ENCODE results near the gene PSMB9. TPM values are rescaled to one million over a fixed set of nuclear protein-coding genes. Genes with fewer than 3 reads are reported as not detected.

The PSMB9 gene
- total and polyA plus RNA-seq, 2 experiments from 2014 or later: 5.1 to 12.3 TPM

GRCh38 chr6:32862725-32863124, 8.7 kb downstream of the PSMB9 start:
- 91 to 93% methylated on average over 3 of the region's 3 CpGs for WGBS, 2 experiments (ENCODE audit: low coverage in 1 of 2, low lambda C conversion rate in 2 of 2, missing lambda C conversion rate in 2 of 2)

GRCh38 chr6:32865724-32866443, 11.9 kb downstream of the PSMB9 start:
- in situ Hi-C loops (cut with MboI): no loop called here
- no peaks in the 10 kb centered on the region for H3K9me3 ChIP-seq (ENCODE audit: low read depth)
- no peak overlapping the region for H3K4me3 ChIP-seq
- H3K4me2 ChIP-seq (ENCODE audit: unreplicated experiment): no peak overlapping the region
- 0 out of 2 replicates have a peak, but pooled peaks cover 3% of the 10 kb centered on the region for H3K27me3 ChIP-seq (replicated peaks; ENCODE audit: insufficient read depth)
- H3K36me3 ChIP-seq (ENCODE audit: low read depth): no peaks in the 10 kb centered on the region
- H3K79me2 ChIP-seq (ENCODE audit: insufficient read depth): no peaks in the 10 kb centered on the region
- H3K27ac ChIP-seq: no peak overlapping the region
- H3K9ac ChIP-seq: no peak overlapping the region
- no peak for TF ChIP-seq EZH2 (IDR thresholded peaks at IDR 0.05; ENCODE audit: insufficient read depth, poor library complexity, severe bottlenecking)
- no peak for TF ChIP-seq EZH2phosphoT487 (IDR thresholded peaks at IDR 0.05; ENCODE audit: insufficient read depth, low read depth)
- H3F3A ChIP-seq (ENCODE audit: insufficient read depth): no peaks in the 10 kb centered on the region
- WGBS, 2 experiments (ENCODE audit: low coverage in 1 of 2, low lambda C conversion rate in 2 of 2, missing lambda C conversion rate in 2 of 2): 59 to 61% methylated on average over 10 of the region's 10 CpGs
- no peaks in the 10 kb centered on the region for H3K4me1 ChIP-seq (ENCODE audit: insufficient read depth)
- no peak overlapping the region for H2AFZ ChIP-seq
- no peaks in the 10 kb centered on the region for H3K9me2 ChIP-seq (ENCODE audit: insufficient read depth)
- DNase-seq: no peak
- no peaks in the 10 kb centered on the region for H4K20me1 ChIP-seq (ENCODE audit: insufficient read depth)

More at GRCh38 chr6:32862725-32863124, 8.7 kb downstream of the PSMB9 start:
- no peaks in the 10 kb centered on the region for H3K27me3 ChIP-seq (replicated peaks; ENCODE audit: insufficient read depth)
- in situ Hi-C loops (cut with MboI): no loop called here
- no peaks in the 10 kb centered on the region for H3K9me2 ChIP-seq (ENCODE audit: insufficient read depth)
- no peaks in the 10 kb centered on the region for H3K9me3 ChIP-seq (ENCODE audit: low read depth)
- H3K4me3 ChIP-seq: no peak overlapping the region
- H2AFZ ChIP-seq: no peak overlapping the region
- no peaks in the 10 kb centered on the region for H4K20me1 ChIP-seq (ENCODE audit: insufficient read depth)
- H3K79me2 ChIP-seq (ENCODE audit: insufficient read depth): no peaks in the 10 kb centered on the region
- no peak overlapping the region for H3K27ac ChIP-seq
- H3K36me3 ChIP-seq (ENCODE audit: low read depth): no peaks in the 10 kb centered on the region
- H3K9ac ChIP-seq: no peak overlapping the region
- H3F3A ChIP-seq (ENCODE audit: insufficient read depth): no peaks in the 10 kb centered on the region
- no peak for TF ChIP-seq EZH2phosphoT487 (IDR thresholded peaks at IDR 0.05; ENCODE audit: insufficient read depth, low read depth)
- no peak for TF ChIP-seq EZH2 (IDR thresholded peaks at IDR 0.05; ENCODE audit: insufficient read depth, poor library complexity, severe bottlenecking)
- no peak for DNase-seq
- H3K4me2 ChIP-seq (ENCODE audit: unreplicated experiment): no peak overlapping the region
- no peaks in the 10 kb centered on the region for H3K4me1 ChIP-seq (ENCODE audit: insufficient read depth)

GRCh38 chr6:32867022-32867477, 13.1 kb downstream of the PSMB9 start:
- Histone ChIP-seq H3K4me2 (ENCODE audit: unreplicated experiment) (no peak overlapping the region), H2AFZ (no peak overlapping the region), H3K79me2 (ENCODE audit: insufficient read depth) (no peaks in the 10 kb centered on the region), H3F3A (ENCODE audit: insufficient read depth) (no peaks in the 10 kb centered on the region), H3K27ac (no peak overlapping the region), H3K27me3 (replicated peaks; ENCODE audit: insufficient read depth) (0 out of 2 replicates have a peak, but pooled peaks cover 8% of the 10 kb centered on the region), H3K9me2 (ENCODE audit: insufficient read depth) (no peaks in the 10 kb centered on the region), H3K9me3 (ENCODE audit: low read depth) (no peaks in the 10 kb centered on the region), H3K4me1 (ENCODE audit: insufficient read depth) (no peaks in the 10 kb centered on the region), H3K9ac (no peak overlapping the region), H3K4me3 (no peak overlapping the region), H4K20me1 (ENCODE audit: insufficient read depth) (no peaks in the 10 kb centered on the region), H3K36me3 (ENCODE audit: low read depth) (no peaks in the 10 kb centered on the region)
- 35 to 38% methylated on average over 3 of the region's 3 CpGs for WGBS, 2 experiments (ENCODE audit: low coverage in 1 of 2, low lambda C conversion rate in 2 of 2, missing lambda C conversion rate in 2 of 2)
- in situ Hi-C loops (cut with MboI): no loop called here
- DNase-seq: no peak
- TF ChIP-seq EZH2phosphoT487 (IDR thresholded peaks at IDR 0.05; ENCODE audit: insufficient read depth, low read depth) (no peak), EZH2 (IDR thresholded peaks at IDR 0.05; ENCODE audit: insufficient read depth, poor library complexity, severe bottlenecking) (no peak)

GRCh38 chr6:32867554-32868256, 13.7 kb downstream of the PSMB9 start:
- DNase-seq: no peak
- Histone ChIP-seq H3K4me2 (ENCODE audit: unreplicated experiment) (no peak overlapping the region), H3K79me2 (ENCODE audit: insufficient read depth) (no peaks in the 10 kb centered on the region), H3K9me2 (ENCODE audit: insufficient read depth) (no peaks in the 10 kb centered on the region), H3K27me3 (replicated peaks; ENCODE audit: insufficient read depth) (0 out of 2 replicates have a peak, but pooled peaks cover 8% of the 10 kb centered on the region), H3K4me1 (ENCODE audit: insufficient read depth) (no peaks in the 10 kb centered on the region), H3K9ac (no peak overlapping the region), H4K20me1 (ENCODE audit: insufficient read depth) (no peaks in the 10 kb centered on the region), H3K4me3 (no peak overlapping the region), H3K36me3 (ENCODE audit: low read depth) (no peaks in the 10 kb centered on the region), H3F3A (ENCODE audit: insufficient read depth) (no peaks in the 10 kb centered on the region), H3K27ac (no peak overlapping the region), H3K9me3 (ENCODE audit: low read depth) (no peaks in the 10 kb centered on the region), H2AFZ (no peak overlapping the region)
- in situ Hi-C loops (cut with MboI): no loop called here
- no peak for TF ChIP-seq EZH2phosphoT487 (IDR thresholded peaks at IDR 0.05; ENCODE audit: insufficient read depth, low read depth)
- no peak for TF ChIP-seq EZH2 (IDR thresholded peaks at IDR 0.05; ENCODE audit: insufficient read depth, poor library complexity, severe bottlenecking)
- 49 to 54% methylated on average over 8 of the region's 8 CpGs for WGBS, 2 experiments (ENCODE audit: low coverage in 1 of 2, low lambda C conversion rate in 2 of 2, missing lambda C conversion rate in 2 of 2)

All from GM23248 (cell line).